HepG2 (cell line): ENCODE data around the gene NRP1. TPM values are rescaled to one million over a fixed set of nuclear protein-coding genes. Genes with fewer than 3 reads are reported as not detected.

Experiments used
- ATAC-seq: fragments of 200-7000 bp; cut with Tn5 transposase; 3 replicates; pipeline ENCODE4 v1.9.1; 2020; ENCODE audit warnings: mild to moderate bottlenecking, moderate library complexity
- BruUV-seq: library from RNA; stranded (reverse); fragments of 400-500 nt; replicated peaks from 2 replicates; lab custom pipeline; 2021; lab: Mats Ljungman, UMichigan
- CTCF ChIA-PET: fragments of 300-600 bp; formaldehyde crosslinking; extraction: SDS; loops from one replicate; lab custom pipeline; 2021; ENCODE audit warnings: low total read pairs, inconsistent platforms, low intra/inter-chr PET ratio; lab: Yijun Ruan, JAX
- POLR2A ChIA-PET: fragments of 350-600 bp; sonication (Branson Sonifier 250); formaldehyde crosslinking; loops from one replicate; lab custom pipeline; 2020; ENCODE audit warnings: antibody characterized with exemption, inconsistent platforms; lab: Yijun Ruan, JAX
- DNase-seq: peaks from one replicate; pipeline ENCODE4 v3.0.0-alpha.2; 2015; ENCODE audit warnings: low spot score
- FAIRE-seq: peaks from 3 replicates; lab custom pipeline; 2011; peaks lifted over from hg19 to GRCh38; lab: Jason Lieb, UNC
- H2AFZ ChIP-seq: one replicate; pipeline ENCODE4 v1.6.1; 2011; ENCODE audit warnings: low read length, inconsistent platforms
- H3K27ac ChIP-seq: fragments of 300-600 bp; 3 replicates; pipeline ENCODE4 v1.8.0; 2011; ENCODE audit warnings: mixed run types, mild to moderate bottlenecking, mixed read lengths, low read length, inconsistent platforms; ENCODE audit not compliant: insufficient read depth; ENCODE audit errors: extremely low read length
- H3K27me3 ChIP-seq, 2 experiments: fragments of 200-600 bp in 1 of 2; 2 replicates in 1 of 2; 3 replicates in 1 of 2; pipeline versions ENCODE4 v1.6.0 to v1.8.0; 2011; ENCODE audit warnings: low read length in 2 of 2, mild to moderate bottlenecking in 2 of 2, moderate library complexity in 2 of 2, inconsistent platforms in 1 of 2; ENCODE audit not compliant: insufficient read depth in 2 of 2, control insufficient read depth in 1 of 2
- H3K36me3 ChIP-seq, 2 experiments: fragments of 200-600 bp in 1 of 2; replicated peaks in 1 of 2; 2 replicates in 1 of 2; 3 replicates in 1 of 2; pipeline versions ENCODE4 v1.5.1 to v1.8.0; 2011; ENCODE audit warnings: low read length in 2 of 2, inconsistent platforms in 1 of 2; ENCODE audit not compliant: insufficient read depth in 2 of 2, control insufficient read depth in 1 of 2
- H3K4me1 ChIP-seq: 2 replicates; pipeline ENCODE4 v1.5.1; 2012; ENCODE audit warnings: low read length, inconsistent platforms; ENCODE audit not compliant: insufficient read depth
- H3K4me2 ChIP-seq: 2 replicates; pipeline ENCODE4 v1.6.0; 2011; ENCODE audit warnings: low read depth, low read length, inconsistent platforms
- H3K4me3 ChIP-seq, 3 experiments: fragments of 200-600 bp in 1 of 3; sonication (generic), shearing (Covaris generic) in 1 of 3; replicated peaks in 1 of 3; 2 replicates each; pipeline ENCODE4 v1.5.1; 2011 to 2016; ENCODE audit warnings: low read length in 3 of 3, inconsistent platforms in 2 of 3, low read depth in 2 of 3, mild to moderate bottlenecking in 2 of 3, control low read depth in 1 of 3, mixed read lengths in 1 of 3; ENCODE audit not compliant: insufficient read depth in 1 of 3
- H3K79me2 ChIP-seq: one replicate; pipeline ENCODE4 v1.6.1; 2011; ENCODE audit warnings: low read length, inconsistent platforms; ENCODE audit not compliant: insufficient read depth
- H3K9ac ChIP-seq: 2 replicates; pipeline ENCODE4 v1.6.0; 2011; ENCODE audit warnings: mild to moderate bottlenecking, low read depth, low read length, inconsistent platforms; ENCODE audit not compliant: insufficient read depth
- H3K9me3 ChIP-seq: 2 replicates; pipeline ENCODE4 v1.5.1; 2012; ENCODE audit warnings: mild to moderate bottlenecking, low read length
- H4K20me1 ChIP-seq: 2 replicates; pipeline ENCODE4 v1.6.0; 2011; ENCODE audit warnings: inconsistent platforms, mild to moderate bottlenecking, low read length, moderate library complexity; ENCODE audit not compliant: insufficient read depth
- CHD4 ChIP-seq: fragments of 200-600 bp; sonication (generic); IDR thresholded peaks from 2 replicates; pipeline ENCODE4 v1.7.0; 2017; ENCODE audit warnings: mild to moderate bottlenecking, low read length, borderline replicate concordance
- DBP ChIP-seq: sonication (generic); formaldehyde crosslinking; IDR thresholded peaks from 2 replicates; pipeline ENCODE4 v1.4.0; 2020; ENCODE audit warnings: missing genetic modification reagents; ENCODE audit errors: not compliant biosample characterization
- DR1 ChIP-seq: sonication (generic); formaldehyde crosslinking; IDR thresholded peaks from 2 replicates; pipeline ENCODE4 v1.8.0; 2021; ENCODE audit warnings: mild to moderate bottlenecking, missing genetic modification reagents, inconsistent platforms
- GMEB2 ChIP-seq: IDR thresholded peaks from 2 replicates; pipeline ENCODE4 v1.6.1; 2016; ENCODE audit warnings: missing biosample characterization, missing genetic modification reagents, low read depth
- HNF4G ChIP-seq, 2 experiments: sonication (generic) in 1 of 2; formaldehyde crosslinking in 1 of 2; IDR thresholded peaks; 2 replicates each; pipeline versions ENCODE4 v1.4.0 to v1.6.1; 2011 to 2020; ENCODE audit warnings: borderline replicate concordance in 2 of 2, low read depth in 2 of 2, mild to moderate bottlenecking in 2 of 2, low read length in 1 of 2, missing genetic modification reagents in 1 of 2, moderate library complexity in 1 of 2
- RBFOX2 ChIP-seq: fragments of 200-400 bp; formaldehyde crosslinking; IDR thresholded peaks from 2 replicates; pipeline ENCODE4 v1.6.1; 2017; ENCODE audit warnings: low read depth, mild to moderate bottlenecking, low read length
- RERE ChIP-seq: IDR thresholded peaks from 2 replicates; pipeline ENCODE4 v1.6.1; 2016; ENCODE audit warnings: low read depth, missing genetic modification reagents, missing compliant biosample characterization
- SAFB2 ChIP-seq: sonication (generic); formaldehyde crosslinking; IDR thresholded peaks from 2 replicates; pipeline ENCODE4 v1.5.1; 2020; ENCODE audit warnings: missing genetic modification reagents, low read depth, mild to moderate bottlenecking, borderline replicate concordance
- ZNF816 ChIP-seq: sonication (generic); formaldehyde crosslinking; IDR thresholded peaks from 2 replicates; pipeline ENCODE4 v1.8.0; 2022; ENCODE audit warnings: missing genetic modification reagents, mild to moderate bottlenecking, borderline replicate concordance
- WGBS: methylation state at CpG from one replicate; pipeline ENCODE4 v1.1.6; 2017; ENCODE audit warnings: low lambda C conversion rate; 5-methylcytosine and 5-hydroxymethylcytosine counted together
- in situ Hi-C: cut with HindIII; loops from 2 replicates; pipeline ENCODE4 v1.10.0; 2017; ENCODE audit warnings: low pct_unique_long_range_greater_than_20kb; ENCODE audit not compliant: extremely low pct_ligation_motif_present
- intact Hi-C: fragments of 100-400 bp; cut with micrococcal nuclease; formaldehyde crosslinking; loops from one replicate; pipeline ENCODE4 v1.10.0; 2022; ENCODE audit not compliant: unreplicated experiment
- polyA plus RNA-seq, 8 experiments: library from polyadenylated mRNA; depleted of rRNA in 3 of 8; stranded (reverse) in 7 of 8; unstranded in 1 of 8; fragments of >200 nt; fragmentation: Illumina TruSeq in 4 of 8; extraction: Trizol in 4 of 8; gene quantifications; 2 replicates each; pipeline versions ENCODE4 v1.2.1 to v1.2.3, GENCODE V29; 2011 to 2016; ENCODE audit warnings: low read depth in 4 of 8, missing spikeins in 1 of 8, mixed read lengths in 1 of 8; ENCODE audit not compliant: insufficient read depth in 1 of 8
- total RNA-seq, 5 experiments: library from RNA; depleted of rRNA; stranded (reverse); fragments of >200 nt; fragmentation: Illumina TruSeq; extraction: Trizol; gene quantifications; 2 replicates each; pipeline ENCODE4 v1.2.3, GENCODE V29; 2016; ENCODE audit warnings: low read depth in 1 of 5

NRP1 gene
- total and polyA plus RNA-seq, 2 of the 13 experiments (the other 11 are each of a cell fraction or from before 2014, with no cell fraction given), result 5.3 to 5.8 TPM

GRCh38 chr10:33242931-33243330 lies 91.5 kb downstream of the NRP1 start:
- ATAC-seq, result no peak
- H3K9ac ChIP-seq, result no peak overlapping the region
- H2AFZ ChIP-seq, result no peak overlapping the region
- no peaks in the 10 kb centered on the region for H4K20me1 ChIP-seq
- in situ Hi-C loops, result no loop called here
- CTCF ChIA-PET, result no interaction called here
- no peaks in the 10 kb centered on the region for H3K36me3 ChIP-seq
- no peaks in the 10 kb centered on the region for H3K79me2 ChIP-seq
- 96% methylated on average over 5 of the region's 5 CpGs for WGBS
- H3K27me3 ChIP-seq, result no peaks in the 10 kb centered on the region
- intact Hi-C loops, result no loop called here
- H3K27ac ChIP-seq, result no peak overlapping the region
- BruUV-seq, result no TSS peak
- POLR2A ChIA-PET, result no interaction called here
- no peaks in the 10 kb centered on the region for H3K9me3 ChIP-seq
- no peak for DNase-seq
- H3K4me2 ChIP-seq, result no peak overlapping the region
- peaks cover 10% of the 10 kb centered on the region for H3K4me1 ChIP-seq
- TF ChIP-seq RERE, result no peak
- no peak for TF ChIP-seq HNF4G (IDR thresholded peaks at IDR 0.05; ENCODE audit: borderline replicate concordance, low read depth, low read length)
- no peak for TF ChIP-seq HNF4G (CRISPR knock-in tag; IDR thresholded peaks at IDR 0.05; ENCODE audit: borderline replicate concordance, low read depth)
- no peak for TF ChIP-seq CHD4
- TF ChIP-seq SAFB2 (CRISPR knock-in tag), result no peak
- TF ChIP-seq DBP (CRISPR knock-in tag), result no peak
- no peak for TF ChIP-seq DR1
- TF ChIP-seq RBFOX2, result no peak
- TF ChIP-seq GMEB2 (CRISPR knock-in tag), result no peak
- TF ChIP-seq ZNF816 (CRISPR knock-in tag), result no peak
- H3K4me3 ChIP-seq, result no peak overlapping the region
- no peak for FAIRE-seq
